ENCODE results near the gene GOLGA2. TPM values are rescaled to one million over a fixed set of nuclear protein-coding genes. Genes with fewer than 3 reads are reported as not detected.

The GOLGA2 gene
- total RNA-seq, 1 experiment from 2014 or later = 51.0 TPM

DNA sequence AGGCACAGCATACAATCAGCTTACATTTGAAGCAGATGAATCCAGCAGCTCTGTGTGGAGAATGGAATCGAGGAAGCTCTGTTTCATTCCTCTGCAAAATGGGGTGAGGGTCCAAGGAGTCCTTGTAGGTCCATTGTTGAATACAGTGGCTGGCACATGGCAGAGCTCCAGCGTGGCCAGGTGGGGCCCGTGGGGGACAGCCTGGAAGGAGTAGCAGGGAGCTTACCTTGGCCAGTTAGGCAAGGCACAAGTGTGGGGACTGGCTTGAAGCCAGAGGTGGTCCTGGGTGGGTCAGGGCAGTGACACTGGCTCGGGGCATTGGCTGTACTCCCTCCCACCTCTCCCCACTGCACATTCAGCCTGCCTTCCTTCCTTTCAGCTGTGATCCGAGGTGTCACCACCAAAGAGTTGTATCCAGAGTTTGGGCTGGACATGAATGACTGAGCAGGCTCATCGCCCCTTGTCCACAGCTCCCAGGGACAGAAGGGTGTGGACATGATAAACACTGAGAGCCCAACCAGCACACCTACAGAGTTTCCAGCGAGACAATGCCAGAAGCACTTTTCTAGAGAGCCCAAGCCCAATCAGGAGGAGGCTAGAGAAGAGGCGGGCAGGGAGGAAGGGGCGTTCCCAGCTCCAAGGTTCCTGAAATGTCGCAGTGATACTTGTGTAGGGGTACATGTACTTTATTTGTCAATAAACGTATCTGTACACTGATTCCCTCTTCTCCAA, 12.6 kb upstream of the GOLGA2 start:
- no peak overlapping the region for H3K4me2 ChIP-seq (ENCODE audit: insufficient read depth, insufficient read length, low read length)
- H4K91ac ChIP-seq (ENCODE audit: insufficient read length, low read depth, low read length) = no peak overlapping the region
- no peaks in the 10 kb centered on the region for H3K23me2 ChIP-seq (ENCODE audit: insufficient read length, low read depth, low read length, poor library complexity, severe bottlenecking)
- H3K18ac ChIP-seq (ENCODE audit: insufficient read length, low read depth, low read length) = no peak overlapping the region
- H3K27me3 ChIP-seq (ENCODE audit: insufficient read depth, low read length) = no peaks in the 10 kb centered on the region
- H3K79me2 ChIP-seq (ENCODE audit: insufficient read depth, low read length) = 0 out of 2 replicates have a peak, but pooled peaks cover 1% of the 10 kb centered on the region
- no peak overlapping the region for H3K23ac ChIP-seq (ENCODE audit: insufficient read length, low read depth, low read length)
- no peak overlapping the region for H4K5ac ChIP-seq (ENCODE audit: insufficient read length, low read depth, low read length)
- no peak overlapping the region for H2BK20ac ChIP-seq (ENCODE audit: low read depth, low read length, poor library complexity, severe bottlenecking)
- no peaks in the 10 kb centered on the region for H3K9me3 ChIP-seq (ENCODE audit: control insufficient read depth, low read depth, low read length)
- no peak overlapping the region for H2BK12ac ChIP-seq (ENCODE audit: insufficient read length, low read depth, low read length)
- no peak overlapping the region for H2BK120ac ChIP-seq (ENCODE audit: low read depth, low read length, poor library complexity, severe bottlenecking)
- no peak overlapping the region for H3K14ac ChIP-seq (ENCODE audit: insufficient read depth, low read length)
- H3K4ac ChIP-seq (ENCODE audit: low read depth, low read length) = no peak overlapping the region
- H3K36me3 Mint-ChIP-seq (ENCODE audit: insufficient read depth in 1 of 3, low read depth in 3 of 3) = peaks cover 6 to 20% (median 12%) of the 10 kb centered on the region in 3 experiments; a peak in 6 of 7 replicates
- TF ChIP-seq, protein P1, sequence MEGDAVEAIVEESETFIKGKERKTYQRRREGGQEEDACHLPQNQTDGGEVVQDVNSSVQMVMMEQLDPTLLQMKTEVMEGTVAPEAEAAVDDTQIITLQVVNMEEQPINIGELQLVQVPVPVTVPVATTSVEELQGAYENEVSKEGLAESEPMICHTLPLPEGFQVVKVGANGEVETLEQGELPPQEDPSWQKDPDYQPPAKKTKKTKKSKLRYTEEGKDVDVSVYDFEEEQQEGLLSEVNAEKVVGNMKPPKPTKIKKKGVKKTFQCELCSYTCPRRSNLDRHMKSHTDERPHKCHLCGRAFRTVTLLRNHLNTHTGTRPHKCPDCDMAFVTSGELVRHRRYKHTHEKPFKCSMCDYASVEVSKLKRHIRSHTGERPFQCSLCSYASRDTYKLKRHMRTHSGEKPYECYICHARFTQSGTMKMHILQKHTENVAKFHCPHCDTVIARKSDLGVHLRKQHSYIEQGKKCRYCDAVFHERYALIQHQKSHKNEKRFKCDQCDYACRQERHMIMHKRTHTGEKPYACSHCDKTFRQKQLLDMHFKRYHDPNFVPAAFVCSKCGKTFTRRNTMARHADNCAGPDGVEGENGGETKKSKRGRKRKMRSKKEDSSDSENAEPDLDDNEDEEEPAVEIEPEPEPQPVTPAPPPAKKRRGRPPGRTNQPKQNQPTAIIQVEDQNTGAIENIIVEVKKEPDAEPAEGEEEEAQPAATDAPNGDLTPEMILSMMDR (conservative IDR thresholded peaks at IDR 0.05) = no peak
- no peaks in the 10 kb centered on the region for H3K79me1 ChIP-seq (ENCODE audit: insufficient read depth, low read depth, low read length, poor library complexity, severe bottlenecking)
- H3K56ac ChIP-seq (ENCODE audit: insufficient read length, low read depth, low read length) = no peak overlapping the region
- H4K20me1 ChIP-seq (ENCODE audit: control insufficient read depth, insufficient read depth, insufficient read length) = no peaks in the 10 kb centered on the region
- H2BK15ac ChIP-seq (ENCODE audit: low read depth, low read length) = no peak overlapping the region
- no peak overlapping the region for H3K4me3 Mint-ChIP-seq
- no peak overlapping the region for H2AFZ ChIP-seq (ENCODE audit: low read length)
- no peaks in the 10 kb centered on the region for H3K4me1 ChIP-seq (ENCODE audit: insufficient read depth, low read length)
- no peak overlapping the region for H3T11ph ChIP-seq (ENCODE audit: low read length)
- no peak for DNase-seq
- no peak overlapping the region for H3K27ac ChIP-seq (ENCODE audit: insufficient read length, low read depth, low read length)
- H2AK5ac ChIP-seq (ENCODE audit: insufficient read length, low read length) = no peak overlapping the region
- no peaks in the 10 kb centered on the region; the same call in 1 of the 2 replicates for H3K27me3 Mint-ChIP-seq (ENCODE audit: low read depth)
- H4K8ac ChIP-seq (replicated peaks; ENCODE audit: insufficient read length, low read depth, low read length) = no peak overlapping the region
- H2BK5ac ChIP-seq (ENCODE audit: insufficient read length, low read length) = no peak overlapping the region
- H3K27ac Mint-ChIP-seq = peak overlapping the region in 2 of 3 experiments; percentile 45 to 80; a peak in 2 of 7 replicates
- H3K9ac ChIP-seq (ENCODE audit: extremely low read depth, insufficient read length, low read length) = no peak overlapping the region
- no peaks in the 10 kb centered on the region for H3K9me3 Mint-ChIP-seq
- WGBS (ENCODE audit: extremely low coverage, insufficient read length, low lambda C conversion rate) = no CpG with 5 or more reads among the region's 11 CpGs
- no peaks in the 10 kb centered on the region for H3K4me1 Mint-ChIP-seq
